NCI-H146 (cell line): ENCODE measurements around the gene HHLA2.
"Not testable (repeated sequence)": the region's sequence is repeated elsewhere in the genome, so short reads cannot be mapped to it uniquely, and the experiment has no call there.

ENCODE experiments used
- DNase-seq: peaks from one replicate; lab custom pipeline; 2025; lab: John Stamatoyannopoulos, UW

HHLA2 gene

GRCh38 chr3:108342837-108343486, 46.6 kb downstream of the HHLA2 start:
- DNase-seq: no peak

GRCh38 chr3:108343491-108343890, 47.1 kb downstream of the HHLA2 start:
- DNase-seq: no peak

GRCh38 chr3:108345492-108346205, 49.3 kb downstream of the HHLA2 start:
- DNase-seq: peak; percentile 16

GRCh38 chr3:108346301-108347227, 50.2 kb downstream of the HHLA2 start:
- DNase-seq: no peak

- DNase-seq: peak; percentile 4
Measured at GRCh38 chr3:108352176-108352575, 55.8 kb downstream of the HHLA2 start.

GRCh38 chr3:108354562-108354961, 58.2 kb downstream of the HHLA2 start:
- DNase-seq: no peak

GRCh38 chr3:108357042-108357441, 60.7 kb downstream of the HHLA2 start:
- DNase-seq: no peak

- no peak for DNase-seq
Measured at GRCh38 chr3:108359011-108359410, 62.7 kb downstream of the HHLA2 start.

GRCh38 chr3:108376026-108376425, 79.7 kb downstream of the HHLA2 start:
- DNase-seq: no peak

GRCh38 chr3:108377384-108377783, 81.0 kb downstream of the HHLA2 start:
- DNase-seq: no peak

- no peak for DNase-seq
Measured at GRCh38 chr3:108378153-108378951, 82.0 kb downstream of the HHLA2 start.

- DNase-seq: not testable (repeated sequence)
Measured at GRCh38 chr3:108378952-108379342, 82.6 kb downstream of the HHLA2 start.

- DNase-seq: peak; percentile 66
Measured at GRCh38 chr3:108380128-108380795, 83.9 kb downstream of the HHLA2 start.

- DNase-seq: peak; percentile 23
Measured at GRCh38 chr3:108381529-108382140, 85.3 kb downstream of the HHLA2 start.

- no peak for DNase-seq
Measured at GRCh38 chr3:108383306-108383705, 87.0 kb downstream of the HHLA2 start.

- no peak for DNase-seq
Measured at GRCh38 chr3:108387063-108387462, 90.7 kb downstream of the HHLA2 start.

GRCh38 chr3:108388136-108389132, 92.1 kb downstream of the HHLA2 start:
- DNase-seq: peak; percentile 90

GRCh38 chr3:108389372-108389771, 93.0 kb downstream of the HHLA2 start:
- DNase-seq: peak; percentile 55

- DNase-seq: no peak
Measured at GRCh38 chr3:108391917-108392593, 95.7 kb downstream of the HHLA2 start.
